ENCODE results near the gene SCAMP4.

The SCAMP4 gene

GRCh38 chr19:1905863-1906375 is 720 bp downstream of the SCAMP4 start:
- Histone ChIP-seq H3K36me3 (ENCODE audit: low read depth) (peaks cover 9% of the 10 kb centered on the region; the same call in 1 of the 2 replicates), H3K9me3 (ENCODE audit: severe bottlenecking) (no peaks in the 10 kb centered on the region), H3K4me1 (ENCODE audit: insufficient read depth, poor library complexity, severe bottlenecking) (no peaks in the 10 kb centered on the region), H3K27me3 (ENCODE audit: insufficient read depth, poor library complexity, severe bottlenecking) (no peaks in the 10 kb centered on the region), H3K4me3 (ENCODE audit: severe bottlenecking) (peak overlapping the region; percentile 77), H3K27ac (ENCODE audit: poor library complexity, severe bottlenecking) (peak overlapping the region; percentile 56)
- no peak for TF ChIP-seq CTCF (IDR thresholded peaks at IDR 0.05; ENCODE audit: poor library complexity, severe bottlenecking)
- DNase-seq (ENCODE audit: low spot score) (no peak), ATAC-seq (ENCODE audit: low read depth) (no peak)

DNA sequence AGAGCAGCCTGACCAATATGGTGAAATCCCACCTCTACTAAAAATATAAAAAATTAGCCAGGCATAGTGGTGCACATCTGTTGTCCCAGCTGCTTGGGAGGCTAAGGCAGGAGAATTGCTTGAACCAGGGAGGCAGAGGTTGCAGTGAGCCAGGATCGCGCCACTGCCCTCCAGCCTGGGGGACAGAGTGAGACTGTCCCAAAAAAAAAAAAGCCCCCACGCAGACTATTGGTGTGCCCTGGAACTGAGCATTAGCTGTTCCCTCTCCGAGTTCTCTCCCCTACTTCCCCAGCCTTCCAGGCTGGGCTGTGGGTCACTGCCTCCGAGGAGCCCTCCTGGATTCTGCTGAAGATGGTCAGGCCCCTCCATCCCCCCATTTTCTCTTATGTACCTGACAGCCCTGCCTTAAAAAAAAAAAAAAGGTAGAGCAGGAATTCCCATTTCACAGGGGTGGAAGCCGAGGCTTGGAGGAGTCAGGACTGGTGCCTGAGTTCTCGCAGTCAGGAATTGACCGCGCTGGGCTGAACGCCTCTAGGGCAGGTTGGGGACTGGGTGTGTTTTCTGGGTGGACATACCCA is 1.9 kb downstream of the SCAMP4 start:
- Histone ChIP-seq H3K36me3 (ENCODE audit: low read depth) (peaks cover 9% of the 10 kb centered on the region; the same call in 1 of the 2 replicates), H3K9me3 (ENCODE audit: severe bottlenecking) (no peaks in the 10 kb centered on the region), H3K27me3 (ENCODE audit: insufficient read depth, poor library complexity, severe bottlenecking) (no peaks in the 10 kb centered on the region), H3K27ac (ENCODE audit: poor library complexity, severe bottlenecking) (peak overlapping the region; percentile 45), H3K4me3 (ENCODE audit: severe bottlenecking) (peak overlapping the region; percentile 9), H3K4me1 (ENCODE audit: insufficient read depth, poor library complexity, severe bottlenecking) (no peaks in the 10 kb centered on the region)
- no peak for DNase-seq (ENCODE audit: low spot score)
- no peak for ATAC-seq (ENCODE audit: low read depth)
- no peak for TF ChIP-seq CTCF (IDR thresholded peaks at IDR 0.05; ENCODE audit: poor library complexity, severe bottlenecking)

- Histone ChIP-seq H3K27me3 (ENCODE audit: insufficient read depth, poor library complexity, severe bottlenecking) (no peaks in the 10 kb centered on the region), H3K9me3 (ENCODE audit: severe bottlenecking) (no peaks in the 10 kb centered on the region), H3K36me3 (ENCODE audit: low read depth) (peaks cover 9% of the 10 kb centered on the region; the same call in 1 of the 2 replicates), H3K4me1 (ENCODE audit: insufficient read depth, poor library complexity, severe bottlenecking) (no peaks in the 10 kb centered on the region), H3K4me3 (ENCODE audit: severe bottlenecking) (peak overlapping the region; percentile 9), H3K27ac (ENCODE audit: poor library complexity, severe bottlenecking) (peak overlapping the region; percentile 45)
- no peak for DNase-seq (ENCODE audit: low spot score)
- ATAC-seq (ENCODE audit: low read depth), result peak; percentile 41; the same call in 2 of the 3 replicates
- TF ChIP-seq CTCF (IDR thresholded peaks at IDR 0.05; ENCODE audit: poor library complexity, severe bottlenecking), result no peak
Measured at GRCh38 chr19:1907563-1908363, 2.6 kb downstream of the SCAMP4 start.

- Histone ChIP-seq H3K4me3 (ENCODE audit: severe bottlenecking) (no peak overlapping the region), H3K27ac (ENCODE audit: poor library complexity, severe bottlenecking) (peak overlapping the region; percentile 45)
Measured at GRCh38 chr19:1908364-1908678, 3.1 kb downstream of the SCAMP4 start.

More at GRCh38 chr19:1908364-1908678, 3.1 kb downstream of the SCAMP4 start:
- DNase-seq (ENCODE audit: low spot score), result no peak
- no peak for ATAC-seq (ENCODE audit: low read depth)
- peaks cover 9% of the 10 kb centered on the region; the same call in 1 of the 2 replicates for H3K36me3 ChIP-seq (ENCODE audit: low read depth)
- no peak for TF ChIP-seq CTCF (IDR thresholded peaks at IDR 0.05; ENCODE audit: poor library complexity, severe bottlenecking)
- no peaks in the 10 kb centered on the region for H3K4me1 ChIP-seq (ENCODE audit: insufficient read depth, poor library complexity, severe bottlenecking)
- no peaks in the 10 kb centered on the region for H3K9me3 ChIP-seq (ENCODE audit: severe bottlenecking)
- H3K27me3 ChIP-seq (ENCODE audit: insufficient read depth, poor library complexity, severe bottlenecking), result no peaks in the 10 kb centered on the region
